C4-2B (cell line): ENCODE data around the gene PPP2R2C.

Experiments
- CTCF ChIP-seq: fragments of 450-650 bp; conservative IDR thresholded peaks from 2 replicates; pipeline ENCODE4 v1.5.1; 2017; ENCODE audit warnings: mild to moderate bottlenecking
- ZFX ChIP-seq: fragments of 450-650 bp; IDR thresholded peaks from 2 replicates; pipeline ENCODE4 v1.6.1; 2017

DNA sequence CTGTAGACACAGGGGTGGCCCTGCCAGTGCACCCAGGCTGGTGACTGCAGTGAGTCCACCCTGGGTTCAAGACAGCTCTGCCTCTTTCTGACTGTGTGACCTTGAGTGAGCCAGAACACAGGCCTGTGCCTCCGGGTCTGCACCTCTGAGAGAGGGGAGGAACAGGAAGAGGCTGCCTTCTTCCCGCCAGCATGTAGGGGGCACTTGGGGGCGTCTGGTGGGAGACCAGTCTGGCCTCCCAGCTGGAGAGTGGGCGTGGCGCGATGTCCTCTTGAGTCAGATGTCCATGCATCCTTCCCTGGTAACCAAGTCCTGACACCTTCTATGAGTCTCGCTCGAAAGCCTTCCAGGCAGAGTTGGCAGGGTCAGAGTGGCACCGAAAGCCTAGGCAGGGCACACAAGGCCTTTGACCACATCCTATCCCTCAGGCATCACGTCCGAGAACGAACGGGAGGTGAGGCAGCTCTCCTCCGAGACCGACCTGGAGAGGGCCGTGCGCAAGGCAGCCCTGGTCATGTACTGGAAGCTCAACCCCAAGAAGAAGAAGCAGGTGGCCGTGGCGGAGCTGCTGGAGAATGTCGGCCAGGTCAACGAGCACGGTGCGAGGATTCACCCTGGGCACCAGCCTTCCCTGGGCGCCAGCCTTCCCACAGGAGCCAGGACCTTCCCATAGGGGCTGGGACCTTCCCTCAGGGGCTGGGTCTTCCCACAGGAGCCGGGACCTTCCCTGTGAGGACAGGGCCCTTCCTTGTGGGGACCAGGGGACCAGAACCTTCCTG is 181.5 kb downstream of the PPP2R2C start:
- TF ChIP-seq CTCF (no peak), ZFX (no peak)
